GM12874 (cell line): ENCODE results near the gene LGI2.

Experiments
- TF ChIP-seq, protein P1 (sequence below): IDR thresholded peaks from 2 replicates; pipeline ENCODE4 v1.5.1; 2011; ENCODE audit warnings: low read depth, mild to moderate bottlenecking, control low read depth, low read length, moderate library complexity; ENCODE audit not compliant: insufficient read depth

Gene LGI2

DNA sequence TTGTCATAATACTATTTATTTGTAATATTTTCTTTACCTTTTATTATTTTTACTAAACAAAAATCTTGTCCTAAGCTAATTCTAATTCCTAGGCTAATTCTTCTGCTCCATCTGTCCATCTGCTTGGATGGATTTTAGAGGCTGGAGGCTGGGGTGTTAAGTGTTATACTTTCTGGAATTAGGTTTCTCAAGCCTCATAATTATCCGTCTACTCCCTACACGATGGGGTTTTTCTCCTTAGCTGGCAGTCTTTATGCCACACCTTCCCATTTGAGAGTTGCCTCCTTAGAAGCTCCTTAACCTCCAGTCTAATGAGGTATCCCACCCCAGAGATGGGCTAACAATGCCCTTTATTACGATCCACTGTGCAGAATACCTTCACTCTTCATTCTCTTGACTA lies 37.6 kb upstream of the LGI2 start:
- TF ChIP-seq, protein P1, sequence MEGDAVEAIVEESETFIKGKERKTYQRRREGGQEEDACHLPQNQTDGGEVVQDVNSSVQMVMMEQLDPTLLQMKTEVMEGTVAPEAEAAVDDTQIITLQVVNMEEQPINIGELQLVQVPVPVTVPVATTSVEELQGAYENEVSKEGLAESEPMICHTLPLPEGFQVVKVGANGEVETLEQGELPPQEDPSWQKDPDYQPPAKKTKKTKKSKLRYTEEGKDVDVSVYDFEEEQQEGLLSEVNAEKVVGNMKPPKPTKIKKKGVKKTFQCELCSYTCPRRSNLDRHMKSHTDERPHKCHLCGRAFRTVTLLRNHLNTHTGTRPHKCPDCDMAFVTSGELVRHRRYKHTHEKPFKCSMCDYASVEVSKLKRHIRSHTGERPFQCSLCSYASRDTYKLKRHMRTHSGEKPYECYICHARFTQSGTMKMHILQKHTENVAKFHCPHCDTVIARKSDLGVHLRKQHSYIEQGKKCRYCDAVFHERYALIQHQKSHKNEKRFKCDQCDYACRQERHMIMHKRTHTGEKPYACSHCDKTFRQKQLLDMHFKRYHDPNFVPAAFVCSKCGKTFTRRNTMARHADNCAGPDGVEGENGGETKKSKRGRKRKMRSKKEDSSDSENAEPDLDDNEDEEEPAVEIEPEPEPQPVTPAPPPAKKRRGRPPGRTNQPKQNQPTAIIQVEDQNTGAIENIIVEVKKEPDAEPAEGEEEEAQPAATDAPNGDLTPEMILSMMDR, result no peak

DNA sequence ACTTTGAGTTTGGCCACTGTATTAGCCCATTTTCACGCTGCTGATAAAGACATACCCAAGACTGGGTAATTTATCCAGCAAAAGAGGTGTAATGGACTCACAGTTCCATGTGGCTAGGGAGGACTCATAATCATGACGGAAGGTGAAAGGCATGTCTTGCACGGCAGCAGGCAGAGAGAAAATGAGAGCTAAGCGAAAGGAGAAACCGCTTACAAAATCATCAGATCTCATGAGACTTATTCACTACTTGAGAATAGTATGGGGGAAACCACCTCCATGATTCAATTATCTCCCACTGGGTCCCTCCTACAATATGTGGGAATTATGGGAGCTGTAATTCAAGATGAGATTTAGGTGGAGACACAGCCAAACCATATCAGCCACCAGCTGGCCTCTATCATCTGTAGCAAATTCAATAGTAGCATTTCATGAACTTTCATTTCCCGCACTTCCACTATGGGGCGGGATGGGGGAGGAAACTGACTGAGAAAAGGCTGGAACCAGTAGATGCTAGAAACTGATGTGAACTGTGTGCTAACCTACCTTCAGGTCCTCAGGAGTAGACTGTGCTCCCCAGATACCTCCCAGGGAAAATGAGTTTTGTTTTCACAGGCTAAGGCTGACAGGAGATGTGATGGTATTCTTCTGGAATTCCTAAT lies 35.3 kb upstream of the LGI2 start:
- TF ChIP-seq, protein P1, result no peak

DNA sequence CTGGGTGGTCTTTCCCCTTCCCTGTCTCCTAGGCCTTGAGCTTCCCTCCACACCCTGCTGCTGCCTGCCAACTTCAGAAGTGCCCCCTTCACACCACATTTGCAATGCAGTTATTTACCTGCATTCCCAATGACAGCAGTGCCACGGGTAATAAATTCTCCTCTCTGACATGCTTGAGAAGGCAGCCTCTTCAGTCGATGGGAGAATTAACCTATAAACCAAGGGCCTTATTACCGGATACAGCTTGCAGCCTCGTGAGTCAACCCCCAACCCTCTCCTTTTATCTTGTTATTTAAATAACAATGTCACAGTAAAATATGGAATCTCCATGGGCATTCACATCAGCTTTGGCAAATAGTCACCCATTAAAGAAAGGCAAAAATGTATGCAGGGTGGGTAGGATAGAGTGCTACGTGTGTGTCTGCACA lies 34.7 kb upstream of the LGI2 start:
- TF ChIP-seq, protein P1, result no peak

DNA sequence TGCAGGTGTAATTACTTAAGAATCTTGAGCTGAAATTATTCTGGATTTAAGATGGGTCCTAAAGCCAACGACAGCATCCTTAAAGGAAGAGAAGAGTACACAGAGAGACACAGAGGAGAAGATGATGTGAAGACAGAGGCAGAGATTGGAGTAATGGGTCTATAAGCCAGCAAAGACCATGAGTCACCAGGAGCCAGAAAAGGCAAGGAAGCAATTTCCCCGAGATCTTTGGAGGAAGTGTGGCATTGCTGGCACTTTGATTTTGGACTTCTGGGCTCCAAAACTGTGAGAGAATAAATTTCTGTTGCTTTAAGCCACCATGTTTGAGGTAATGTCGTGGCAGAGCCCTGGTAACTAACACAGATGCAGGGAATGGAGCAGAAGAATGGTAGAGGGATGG lies 32.4 kb upstream of the LGI2 start:
- TF ChIP-seq, protein P1, result no peak

DNA sequence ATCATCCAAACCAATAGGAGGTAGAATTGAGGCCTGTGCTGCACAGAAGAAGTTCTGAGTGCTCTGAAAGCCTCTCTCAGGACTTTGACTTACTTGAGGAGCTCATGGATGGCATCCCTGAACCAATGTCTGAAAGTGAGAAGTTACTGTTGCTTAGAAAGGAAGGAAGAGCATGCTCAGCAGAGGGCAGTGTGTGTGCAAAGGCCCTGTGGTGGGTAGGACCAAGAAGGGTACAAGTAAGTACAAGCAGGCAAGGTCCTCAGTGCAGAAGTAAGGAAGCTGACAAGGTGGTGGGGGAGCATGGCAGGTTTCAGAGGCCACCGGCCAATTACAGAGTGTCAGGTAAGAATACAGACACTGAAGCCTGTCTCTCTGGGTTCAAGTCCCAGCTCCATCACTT lies 31.4 kb upstream of the LGI2 start:
- TF ChIP-seq, protein P1, result no peak

DNA sequence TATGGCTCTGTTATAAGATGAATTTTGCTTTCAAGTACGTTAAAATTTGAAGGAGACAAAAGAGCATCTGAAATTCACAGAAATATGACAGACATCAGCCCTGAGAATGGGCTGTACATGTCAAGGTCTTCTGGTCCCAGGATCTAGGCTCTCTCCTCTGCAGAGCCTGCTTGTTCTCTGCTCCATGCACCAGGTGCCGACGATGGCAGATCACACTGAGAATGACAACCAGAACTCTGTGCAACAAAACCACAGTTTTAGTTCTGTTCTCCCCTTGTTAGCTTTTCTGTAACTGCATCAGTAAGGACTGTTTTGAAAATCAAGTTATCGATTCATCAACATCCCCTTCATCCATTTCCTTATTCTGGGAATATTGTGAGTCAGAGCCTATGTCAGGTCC lies 30.9 kb upstream of the LGI2 start:
- TF ChIP-seq, protein P1, result no peak

DNA sequence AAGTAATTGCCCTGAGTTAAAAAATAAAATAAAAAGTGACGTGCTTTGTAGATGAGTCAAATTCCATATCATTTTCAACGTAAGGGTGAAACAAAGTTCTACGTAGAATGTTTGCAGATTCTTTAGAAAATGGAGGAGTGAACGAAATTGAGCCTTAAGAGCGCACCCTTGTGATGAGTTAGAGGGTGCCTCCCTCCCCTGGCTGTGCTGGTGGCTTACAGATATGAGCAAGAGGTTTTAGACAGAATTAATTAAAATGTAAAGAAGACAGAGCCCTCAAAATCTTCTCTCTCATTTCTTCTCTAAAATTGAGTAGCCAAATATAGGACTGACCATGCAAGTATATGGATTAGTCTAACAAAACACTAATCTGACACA lies 30.2 kb upstream of the LGI2 start:
- TF ChIP-seq, protein P1, result no peak
